Sigmoid colon (tissue), 7 donors: Measurements from ENCODE around the gene LRIT3. TPM values are rescaled to one million over a fixed set of nuclear protein-coding genes. Genes with fewer than 3 reads are reported as not detected.

Experiments
- DNase-seq: peaks from one replicate; pipeline ENCODE4 v3.0.0-alpha.2; 2019
- H3K27ac ChIP-seq, 4 donors: fragments of 200-600 bp; sonication (generic); one replicate each; pipeline ENCODE4 v1.5.1; 2016 to 2019; ENCODE audit warnings: mild to moderate bottlenecking in 1 of 4
- H3K27me3 ChIP-seq, 3 donors: fragments of 200-600 bp; sonication (generic); one replicate each; pipeline ENCODE4 v1.5.1; 2019; ENCODE audit warnings: mild to moderate bottlenecking in 1 of 3
- H3K36me3 ChIP-seq, 4 donors: fragments of 200-600 bp; sonication (generic); one replicate each; pipeline ENCODE4 v1.5.1; 2016 to 2019
- H3K4me1 ChIP-seq, 4 donors: fragments of 200-600 bp; sonication (generic); one replicate each; pipeline ENCODE4 v1.5.1; 2017 to 2019
- H3K4me3 ChIP-seq, 4 donors: fragments of 200-600 bp; sonication (generic); one replicate each; pipeline ENCODE4 v1.5.1; 2017 to 2019; ENCODE audit warnings: mild to moderate bottlenecking in 2 of 4, moderate library complexity in 1 of 4
- H3K9me3 ChIP-seq, 4 donors: fragments of 200-600 bp in 3 of 4; sonication (generic) in 3 of 4; one replicate each; pipeline versions ENCODE4 v1.5.1 to v1.6.1; 2013 to 2019
- EP300 ChIP-seq, 4 donors: sonication (generic); formaldehyde crosslinking; IDR thresholded peaks; one replicate each; pipeline ENCODE4 v1.6.1; 2017; ENCODE audit warnings: antibody characterized with exemption in 4 of 4
- POLR2A ChIP-seq, 2 donors: fragments of 450-650 bp; IDR thresholded peaks; one replicate each; pipeline ENCODE4 v1.6.1; 2016; ENCODE audit warnings: antibody characterized with exemption in 2 of 2, mild to moderate bottlenecking in 2 of 2, moderate library complexity in 2 of 2
- POLR2AphosphoS5 ChIP-seq, 4 donors: sonication (generic); formaldehyde crosslinking; IDR thresholded peaks; one replicate each; pipeline ENCODE4 v1.6.1; 2017; ENCODE audit warnings: antibody characterized with exemption in 4 of 4
- WGBS, 2 donors: extraction: QIAGEN DNeasy Blood & Tissue Kit; methylation state at CpG; one replicate each; pipeline ENCODE4 v1.1.7; 2013; 5-methylcytosine and 5-hydroxymethylcytosine counted together
- intact Hi-C: fragments of 100-400 bp; cut with DNase I; formaldehyde crosslinking; loops from one replicate; pipeline ENCODE4 v1.15.1; 2023
- polyA plus RNA-seq, 3 donors: library from polyadenylated mRNA; stranded (reverse); fragments of 200-250 nt; gene quantifications; one replicate each; pipeline ENCODE4 v1.2.3, GENCODE V29; 2013
- total RNA-seq, 4 donors: library from RNA; depleted of rRNA; stranded (reverse); fragments of >200 nt; gene quantifications; one replicate each; pipeline ENCODE4 v1.1.0, GENCODE V29; 2016
- TF ChIP-seq, protein P1 (sequence below), 4 experiments: fragments of 450-650 bp in 3 of 4; fragments of 200-600 bp in 1 of 4; IDR thresholded peaks; one replicate each; pipeline ENCODE4 v1.5.1; 2016 to 2019; ENCODE audit warnings: antibody characterized with exemption in 4 of 4, mild to moderate bottlenecking in 3 of 4, moderate library complexity in 2 of 4
- donor health status: healthy with polysubstance abuse.
- donor health status: Bipolar disorder and iron deficiency.
- donor health status: healthy.

LRIT3 gene
- total and polyA plus RNA-seq, 7 donors, result 0.10 to 0.41 (median 0.30) TPM; not detected in 3

DNA sequence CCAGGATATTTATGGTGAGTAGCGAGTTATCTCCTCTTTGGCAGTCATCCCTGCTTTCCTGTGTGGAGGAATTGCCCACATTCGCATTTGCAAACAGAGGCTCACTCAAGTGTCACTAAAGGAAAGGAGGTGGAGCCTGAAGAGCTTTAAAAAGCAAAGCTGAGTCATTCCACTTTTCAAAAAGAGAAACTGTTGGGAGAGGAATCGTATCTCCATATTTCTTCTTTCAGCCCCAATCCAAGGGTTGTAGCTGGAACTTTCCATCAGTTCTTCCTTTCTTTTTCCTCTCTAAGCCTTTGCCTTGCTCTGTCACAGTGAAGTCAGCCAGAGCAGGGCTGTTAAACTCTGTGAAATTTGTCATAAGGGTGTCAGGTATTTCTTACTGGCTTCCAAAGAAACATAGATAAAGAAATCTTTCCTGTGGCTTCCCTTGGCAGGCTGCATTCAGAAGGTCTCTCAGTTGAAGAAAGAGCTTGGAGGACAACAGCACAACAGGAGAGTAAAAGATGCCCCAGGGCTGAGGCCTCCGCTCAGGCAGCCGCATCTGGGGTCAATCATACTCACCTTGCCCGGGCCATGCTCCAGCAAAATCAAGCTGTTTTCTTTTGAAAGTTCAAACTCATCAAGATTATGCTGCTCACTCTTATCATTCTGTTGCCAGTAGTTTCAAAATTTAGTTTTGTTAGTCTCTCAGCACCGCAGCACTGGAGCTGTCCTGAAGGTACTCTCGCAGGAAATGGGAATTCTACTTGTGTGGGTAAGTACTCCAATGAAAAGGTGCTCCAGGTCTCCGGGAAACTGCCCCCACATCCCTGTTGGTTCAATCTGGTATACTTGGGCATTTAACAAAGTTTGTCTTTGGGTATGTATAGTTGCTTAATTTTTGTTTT, 65.0 kb downstream of the LRIT3 start, which contains the start of gene EGF:
Gene EGF, plus strand, starts transcription at position 178 of the 890 bp plus-strand sequence. Its CDS starts 453 bp downstream, at position 631.
- Histone ChIP-seq H3K4me3 (peak within 1 kb of the TSS in 1 of 4 donors; percentile 16), H3K36me3 (no peaks in the 10 kb centered on the region), H3K9me3 (no peaks in the 10 kb centered on the region), H3K27ac (peak within 1 kb of the TSS in 3 of 4 donors; percentile 15 to 53 (median 34)), H3K27me3 (no peaks in the 10 kb centered on the region), H3K4me1 (peaks cover 0 to 9% (median 4%) of the 10 kb centered on the region in 4 donors)
- no peak for DNase-seq
- 58 to 60% methylated on average over 9 of the region's 9 CpGs for WGBS, 2 donors
- no peak for TF ChIP-seq EP300 (IDR thresholded peaks at IDR 0.05)
- no peak for TF ChIP-seq POLR2A (IDR thresholded peaks at IDR 0.05)
- no peak for TF ChIP-seq POLR2AphosphoS5 (IDR thresholded peaks at IDR 0.05)
- TF ChIP-seq, protein P1, sequence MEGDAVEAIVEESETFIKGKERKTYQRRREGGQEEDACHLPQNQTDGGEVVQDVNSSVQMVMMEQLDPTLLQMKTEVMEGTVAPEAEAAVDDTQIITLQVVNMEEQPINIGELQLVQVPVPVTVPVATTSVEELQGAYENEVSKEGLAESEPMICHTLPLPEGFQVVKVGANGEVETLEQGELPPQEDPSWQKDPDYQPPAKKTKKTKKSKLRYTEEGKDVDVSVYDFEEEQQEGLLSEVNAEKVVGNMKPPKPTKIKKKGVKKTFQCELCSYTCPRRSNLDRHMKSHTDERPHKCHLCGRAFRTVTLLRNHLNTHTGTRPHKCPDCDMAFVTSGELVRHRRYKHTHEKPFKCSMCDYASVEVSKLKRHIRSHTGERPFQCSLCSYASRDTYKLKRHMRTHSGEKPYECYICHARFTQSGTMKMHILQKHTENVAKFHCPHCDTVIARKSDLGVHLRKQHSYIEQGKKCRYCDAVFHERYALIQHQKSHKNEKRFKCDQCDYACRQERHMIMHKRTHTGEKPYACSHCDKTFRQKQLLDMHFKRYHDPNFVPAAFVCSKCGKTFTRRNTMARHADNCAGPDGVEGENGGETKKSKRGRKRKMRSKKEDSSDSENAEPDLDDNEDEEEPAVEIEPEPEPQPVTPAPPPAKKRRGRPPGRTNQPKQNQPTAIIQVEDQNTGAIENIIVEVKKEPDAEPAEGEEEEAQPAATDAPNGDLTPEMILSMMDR (IDR thresholded peaks at IDR 0.05), result no peak
- intact Hi-C loops, result no loop called here

DNA sequence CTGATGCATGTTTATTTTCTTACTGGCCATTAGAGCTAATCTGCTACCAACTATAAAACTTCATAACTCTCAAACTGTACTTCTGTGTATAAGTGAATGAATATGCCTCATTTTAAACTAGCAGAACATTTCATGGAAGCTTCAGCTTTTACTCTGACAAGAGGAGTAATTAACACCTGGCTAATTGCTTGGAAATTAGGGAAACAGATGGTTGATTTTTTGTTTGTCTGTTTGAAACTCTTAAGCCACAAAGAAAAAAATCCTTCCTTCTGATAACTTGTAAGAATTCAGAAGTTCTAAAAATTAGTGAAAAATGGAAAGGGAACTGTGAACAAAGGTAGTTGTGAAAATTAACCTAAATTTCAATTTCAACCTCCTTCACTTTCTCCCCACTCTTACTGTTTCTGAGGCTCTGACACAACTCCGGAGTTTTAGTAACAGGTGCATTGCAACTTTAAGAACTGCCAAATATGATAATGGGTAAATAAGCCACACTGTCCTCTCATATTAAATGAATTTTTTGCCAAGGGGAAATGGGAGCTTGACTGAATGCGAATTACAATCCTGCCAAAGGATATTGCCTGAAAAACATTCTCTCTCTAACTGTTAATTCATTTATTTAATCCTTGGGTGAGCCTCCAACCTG, 65.8 kb downstream of the LRIT3 start:
- H3K36me3 ChIP-seq, result no peaks in the 10 kb centered on the region
- no peaks in the 10 kb centered on the region for H3K27me3 ChIP-seq
- WGBS, 2 donors, result 46 to 80% methylated on average over 2 of the region's 2 CpGs
- intact Hi-C loops, result no loop called here
- H3K9me3 ChIP-seq, result no peaks in the 10 kb centered on the region
- TF ChIP-seq POLR2A (IDR thresholded peaks at IDR 0.05) (no peak), EP300 (IDR thresholded peaks at IDR 0.05) (no peak), POLR2AphosphoS5 (IDR thresholded peaks at IDR 0.05) (no peak)
- TF ChIP-seq, protein P1 (IDR thresholded peaks at IDR 0.05), result no peak
- H3K4me3 ChIP-seq, result no peak overlapping the region
- DNase-seq, result no peak
- peaks cover 0 to 9% (median 4%) of the 10 kb centered on the region in 4 donors for H3K4me1 ChIP-seq
- H3K27ac ChIP-seq, result no peak overlapping the region

DNA sequence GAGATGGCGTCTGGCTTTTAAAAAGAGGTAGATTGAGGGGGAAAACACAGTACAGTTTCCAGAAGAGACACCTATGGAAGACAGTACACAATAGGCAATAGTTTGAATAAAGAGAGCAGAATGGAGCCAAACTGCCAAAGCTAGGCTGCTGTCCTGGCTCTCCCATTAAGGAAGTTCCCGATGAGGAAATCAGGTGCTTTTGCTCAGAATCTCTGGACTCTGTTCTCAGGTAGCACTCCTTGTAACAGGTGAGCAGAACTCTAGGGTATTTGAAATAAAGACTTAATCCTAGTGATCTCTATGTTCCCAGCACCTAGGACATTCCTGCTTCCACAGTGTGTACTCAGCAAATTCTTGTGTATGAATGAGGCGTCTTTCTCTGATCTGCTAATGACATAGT, 66.4 kb downstream of the LRIT3 start:
- intact Hi-C loops, result no loop called here
- no peaks in the 10 kb centered on the region for H3K36me3 ChIP-seq
- TF ChIP-seq, protein P1 (IDR thresholded peaks at IDR 0.05), result no peak
- TF ChIP-seq EP300 (IDR thresholded peaks at IDR 0.05), result no peak
- no peak for TF ChIP-seq POLR2A (IDR thresholded peaks at IDR 0.05)
- TF ChIP-seq POLR2AphosphoS5 (IDR thresholded peaks at IDR 0.05), result no peak
- H3K4me3 ChIP-seq, result no peak overlapping the region
- H3K4me1 ChIP-seq, result peaks cover 0 to 9% (median 4%) of the 10 kb centered on the region in 4 donors
- H3K9me3 ChIP-seq, result no peaks in the 10 kb centered on the region
- H3K27ac ChIP-seq, result no peak overlapping the region
- DNase-seq, result no peak
- H3K27me3 ChIP-seq, result no peaks in the 10 kb centered on the region
- WGBS, 2 donors, result 43 to 81% methylated on average over 3 of the region's 3 CpGs

DNA sequence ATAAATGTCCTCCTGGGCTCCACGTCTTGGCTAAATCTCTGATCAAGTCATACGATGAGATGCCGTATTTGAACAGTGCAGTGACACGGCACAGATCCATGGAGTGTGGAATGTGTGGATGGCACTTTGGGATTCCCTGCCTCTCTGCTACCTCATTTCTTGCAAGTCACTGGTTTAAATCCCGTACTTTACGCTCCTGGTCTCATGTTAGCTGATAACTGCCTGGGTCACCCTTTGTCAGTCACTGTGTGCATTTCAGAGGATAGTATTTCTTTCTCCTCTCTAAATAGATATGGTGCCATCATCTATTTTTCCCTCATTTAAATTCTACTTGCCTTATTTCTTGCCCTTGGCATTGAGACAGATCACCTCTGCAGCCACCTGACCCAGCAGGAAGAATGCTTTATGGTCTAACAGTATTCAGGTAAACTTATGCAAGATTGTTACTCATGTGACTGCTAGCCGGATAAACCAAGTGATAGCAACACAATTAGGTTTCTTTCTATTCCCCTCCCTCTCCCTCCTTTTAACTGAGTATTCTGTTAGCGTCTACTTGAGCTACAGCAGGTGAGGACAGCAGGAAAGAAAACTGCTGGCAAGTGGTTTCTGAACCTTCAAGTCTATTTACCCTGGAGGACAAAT, 67.6 kb downstream of the LRIT3 start:
- no peak overlapping the region for H3K4me3 ChIP-seq
- H3K9me3 ChIP-seq, result no peaks in the 10 kb centered on the region
- H3K27ac ChIP-seq, result no peak overlapping the region
- H3K4me1 ChIP-seq, result peaks cover 0 to 9% (median 4%) of the 10 kb centered on the region in 4 donors
- WGBS, 2 donors, result 67 to 81% methylated on average over 8 of the region's 8 CpGs
- intact Hi-C loops, result no loop called here
- no peak for DNase-seq
- TF ChIP-seq, protein P1 (IDR thresholded peaks at IDR 0.05), result no peak
- TF ChIP-seq EP300 (IDR thresholded peaks at IDR 0.05), result no peak
- TF ChIP-seq POLR2AphosphoS5 (IDR thresholded peaks at IDR 0.05), result no peak
- TF ChIP-seq POLR2A (IDR thresholded peaks at IDR 0.05), result no peak
- no peaks in the 10 kb centered on the region for H3K27me3 ChIP-seq
- no peaks in the 10 kb centered on the region for H3K36me3 ChIP-seq
